ENCODE results near the gene THSD4.

GRCh38 chr15:71568227-71568626 lies 453.0 kb downstream of the THSD4 start:
- no peak for TF ChIP-seq SIN3A (IDR thresholded peaks at IDR 0.05; ENCODE audit: borderline replicate concordance, insufficient read depth, low read depth, low read length)
- no peak for TF ChIP-seq CTCF (IDR thresholded peaks at IDR 0.05)
- no peak for TF ChIP-seq REST (IDR thresholded peaks at IDR 0.05; ENCODE audit: insufficient read depth in 1 of 2, low read depth in 2 of 2, low read length in 1 of 2)
- TF ChIP-seq POLR2AphosphoS5 (IDR thresholded peaks at IDR 0.05; ENCODE audit: low read depth, low read length) = no peak
